Activated T-cell treated with anti-CD3 and anti-CD28 coated beads, Interleukin-2, amount 50 U/mL, for 48 hours (primary cell): ENCODE results near the gene EPN3.
A peak's percentile ranks its signal among the peaks of the same experiment; 100 is the strongest.

ENCODE experiments used
- DNase-seq, 2 experiments: peaks; one replicate each; pipeline ENCODE4 v3.0.0-alpha.2; 2020

EPN3 gene

GRCh38 chr17:50532452-50533024 is at the start of gene EPN3:
EPN3 (plus strand) TSS chr17:50532735; CDS start chr17:50536557, 3,822 bp downstream.
- no peak for DNase-seq

DNA sequence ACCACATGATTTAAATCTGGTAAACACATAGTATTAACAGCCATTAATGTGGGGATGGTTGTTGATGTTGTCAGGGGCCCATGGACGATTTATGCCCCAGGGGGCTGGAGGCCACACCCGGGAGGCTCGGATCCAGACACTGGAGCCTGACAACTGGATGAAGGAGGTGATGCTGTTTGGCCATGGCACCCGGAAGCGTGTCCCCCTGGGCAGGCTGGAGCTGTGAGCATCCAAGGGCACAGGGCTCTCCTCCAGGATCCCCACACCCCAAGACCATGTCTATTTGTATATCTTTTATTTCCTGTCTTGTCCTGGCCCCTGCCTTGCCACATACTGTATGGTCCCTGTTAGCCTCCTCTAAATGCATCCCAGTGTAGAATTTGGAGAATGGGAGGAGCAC is 49.3 kb upstream of the EPN3 start:
- no peak for DNase-seq

DNA sequence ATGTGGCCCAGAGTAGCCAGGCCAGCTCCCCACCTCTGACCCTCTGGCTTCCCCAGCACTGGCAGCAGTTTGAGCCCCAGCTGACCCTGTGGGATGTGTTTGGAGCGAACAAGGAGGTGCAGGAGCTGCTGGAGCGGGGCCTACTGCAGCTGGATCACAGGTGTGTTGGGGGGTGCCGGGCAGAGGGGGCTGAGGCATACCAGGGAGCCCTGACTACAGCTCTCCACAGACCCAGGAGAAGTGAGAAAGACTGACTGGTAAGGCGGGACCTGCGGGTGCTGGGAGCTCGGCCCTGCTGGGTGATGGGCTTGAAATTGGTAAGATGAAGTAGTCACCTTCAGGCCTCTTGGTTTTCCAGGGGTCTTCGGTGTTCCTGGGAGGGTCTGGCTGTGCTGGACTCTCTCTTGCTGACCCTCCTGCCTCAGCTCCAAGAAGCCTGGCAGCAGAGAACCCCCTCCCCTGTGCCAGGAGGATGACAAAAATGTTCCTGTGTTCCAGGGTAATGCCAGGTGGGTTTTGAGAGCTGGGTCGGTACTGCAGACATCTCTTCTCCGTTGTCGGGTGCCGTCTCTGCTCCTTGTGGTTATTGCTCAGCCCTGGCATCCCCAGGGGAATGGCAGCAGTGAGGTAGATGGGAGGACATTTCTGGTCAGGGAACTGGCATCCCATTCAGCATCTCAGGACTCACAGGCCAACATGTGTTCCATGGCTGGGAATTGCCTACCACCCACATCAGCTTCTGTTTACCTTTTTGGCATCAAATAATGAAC is 48.0 kb upstream of the EPN3 start:
- no peak for DNase-seq

DNA sequence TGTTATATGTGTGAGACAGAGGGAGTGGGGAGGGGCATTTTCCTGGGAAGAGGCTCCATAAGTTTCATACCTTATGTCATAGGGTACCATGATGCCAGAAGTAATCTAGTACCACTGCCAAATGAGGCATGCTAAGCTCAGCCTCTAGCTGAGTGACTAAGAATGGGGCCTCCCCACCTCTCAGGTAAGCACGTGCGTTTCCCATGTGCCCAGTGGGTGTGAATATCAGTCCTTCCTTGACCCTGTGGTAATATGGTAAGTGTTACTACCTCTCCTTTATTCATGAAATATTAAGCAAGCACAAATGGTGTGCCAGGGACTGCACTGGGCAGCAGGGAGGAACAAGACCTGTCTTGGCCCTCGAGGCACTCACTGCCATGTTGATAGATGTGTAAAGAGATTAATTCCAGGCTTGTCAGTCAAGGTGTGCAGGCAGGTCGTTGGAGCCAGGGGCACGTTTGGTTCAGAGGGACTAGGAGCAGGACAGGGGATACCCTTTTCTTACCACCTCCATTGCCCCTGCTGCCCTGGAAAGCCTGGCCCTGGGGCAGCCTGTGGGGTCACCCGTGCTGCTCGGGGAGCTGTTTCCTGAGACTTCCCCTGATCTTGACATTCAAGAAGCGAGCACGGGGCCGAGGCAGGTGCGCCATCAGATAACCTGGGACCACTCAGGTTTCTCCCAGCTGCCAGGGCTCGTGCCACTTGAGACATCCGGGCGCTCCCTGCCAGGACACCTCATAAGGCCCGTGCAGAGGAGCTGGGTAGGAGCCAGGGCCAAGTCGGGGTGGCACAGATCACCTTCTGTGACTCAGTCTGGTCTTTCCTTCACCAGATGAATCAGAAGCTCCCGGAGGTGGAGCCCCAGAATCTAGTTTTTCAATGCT is 45.1 kb upstream of the EPN3 start:
- DNase-seq = no peak

DNA sequence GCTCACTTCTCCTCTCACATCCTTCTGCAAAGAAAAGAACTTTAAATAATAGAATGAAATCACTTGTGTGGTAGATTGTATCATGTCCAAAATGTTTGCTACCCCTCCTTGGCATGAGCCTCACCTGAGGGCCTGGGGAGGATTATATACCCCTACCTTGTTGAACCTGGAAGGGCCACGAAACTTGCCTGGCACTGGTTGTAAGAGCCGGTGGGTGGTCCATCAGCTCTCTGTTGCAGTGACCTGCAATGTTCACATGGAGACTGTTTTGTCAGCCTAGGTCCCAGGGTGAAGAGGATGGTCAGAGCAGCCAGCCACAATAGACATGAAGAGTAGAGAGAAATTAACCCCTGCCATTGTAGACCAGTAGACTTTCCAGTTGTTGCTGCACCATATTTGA is 43.7 kb upstream of the EPN3 start:
- no peak for DNase-seq

DNA sequence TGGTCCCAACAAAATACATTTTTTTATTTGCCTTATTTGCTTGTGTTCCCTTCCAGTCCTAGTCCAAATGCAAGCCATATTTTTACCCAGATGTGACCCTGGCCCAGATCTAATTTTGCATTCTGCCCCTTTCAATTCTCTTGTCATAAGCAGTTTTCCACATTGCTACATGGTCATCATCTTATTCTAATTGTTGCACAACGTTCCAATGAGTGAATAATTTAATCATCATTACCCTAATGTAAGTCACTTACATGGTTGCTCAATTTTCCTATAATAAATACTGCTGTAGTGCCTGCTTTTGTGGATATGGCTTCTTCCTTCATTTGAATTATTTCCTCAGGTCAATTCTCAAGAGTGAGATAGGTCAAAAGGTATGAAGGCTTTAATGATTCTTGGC is 41.0 kb upstream of the EPN3 start:
- no peak for DNase-seq

GRCh38 chr17:50492214-50492613 is 40.3 kb upstream of the EPN3 start:
- no peak for DNase-seq

DNA sequence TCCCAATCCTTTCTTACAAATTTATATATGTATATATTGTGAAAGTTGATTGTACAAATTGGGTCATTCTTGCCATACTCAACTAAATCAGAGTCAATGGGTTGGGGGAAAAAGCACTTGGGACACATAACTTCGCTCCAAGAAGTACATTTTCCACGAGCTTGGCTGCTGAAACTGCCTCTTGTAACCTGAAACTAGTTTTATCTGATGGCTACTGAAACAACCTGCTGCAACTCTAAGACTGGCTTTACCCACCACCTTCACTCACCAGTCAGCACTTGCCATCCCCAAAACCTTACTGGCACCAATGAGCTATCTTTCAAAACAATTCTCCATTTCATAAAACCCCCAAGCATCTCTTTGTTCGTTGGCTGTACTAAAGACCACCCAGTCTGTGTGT is 38.8 kb upstream of the EPN3 start:
- no peak for DNase-seq

GRCh38 chr17:50495217-50495823 is 37.2 kb upstream of the EPN3 start:
- DNase-seq = no peak

- DNase-seq = no peak
Measured at GRCh38 chr17:50495918-50496317, 36.6 kb upstream of the EPN3 start.

- DNase-seq = no peak
Measured at GRCh38 chr17:50498021-50498874, 34.3 kb upstream of the EPN3 start.

DNA sequence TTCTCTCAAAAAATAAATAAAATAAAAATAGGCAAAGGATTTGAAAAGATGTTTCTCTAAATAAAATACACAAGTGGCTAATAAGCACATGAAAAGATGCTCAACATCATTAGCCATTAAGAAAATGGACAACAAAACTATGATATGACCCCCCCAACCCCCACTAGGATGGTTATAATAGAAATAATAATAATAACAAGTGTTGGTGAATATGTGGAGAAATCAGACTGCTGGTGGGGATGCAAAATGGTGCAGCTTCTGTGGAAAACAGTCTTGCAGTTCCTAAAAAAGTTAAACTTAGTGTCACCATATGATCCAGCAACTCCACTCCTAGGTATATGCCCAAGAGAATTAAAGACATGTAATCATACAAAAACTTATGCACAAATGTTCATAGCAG is 33.3 kb upstream of the EPN3 start:
- no peak for DNase-seq

DNA sequence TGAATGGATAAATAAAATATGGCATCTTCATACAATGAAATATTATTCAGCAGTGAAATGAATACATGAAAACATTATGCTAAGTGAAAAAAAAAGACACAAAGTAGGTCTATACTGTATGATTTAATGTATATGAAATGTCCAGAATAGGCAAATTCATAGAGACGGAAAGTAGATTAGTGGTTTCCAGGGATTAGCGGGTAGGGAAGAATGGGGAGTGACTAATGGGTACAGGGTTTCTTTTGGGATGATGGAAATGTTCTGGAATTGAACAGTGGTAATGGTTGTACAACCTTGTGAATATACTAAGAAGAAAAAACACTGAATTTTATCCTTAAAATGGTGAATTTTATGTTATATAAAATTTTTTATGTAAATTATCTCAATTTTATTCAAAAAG is 32.8 kb upstream of the EPN3 start:
- DNase-seq = no peak

- DNase-seq = peak; percentile 46 to 47
Measured at GRCh38 chr17:50501054-50501453, 31.5 kb upstream of the EPN3 start.

- DNase-seq = no peak
Measured at GRCh38 chr17:50502301-50502990, 30.1 kb upstream of the EPN3 start.

GRCh38 chr17:50505591-50506130 is 26.9 kb upstream of the EPN3 start:
- no peak for DNase-seq

DNA sequence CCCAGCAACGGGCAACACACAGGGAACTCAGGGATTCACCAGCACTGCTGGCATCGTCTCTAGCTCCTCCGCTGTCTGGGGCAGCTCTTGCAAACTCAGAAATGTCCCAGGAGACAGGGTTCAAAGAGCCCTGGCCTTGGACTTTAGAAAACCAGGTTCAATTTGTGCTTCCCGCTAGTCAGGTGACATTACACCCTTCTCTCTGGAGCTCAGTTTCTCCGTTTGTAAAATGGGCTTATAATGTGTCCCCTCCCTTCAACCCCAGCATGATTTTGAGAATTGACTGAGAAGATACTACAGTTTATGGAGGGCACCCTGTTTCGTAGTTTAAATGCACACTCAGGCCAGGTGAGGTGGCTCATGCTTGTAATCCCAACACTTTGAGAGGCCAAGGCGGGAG is 26.2 kb upstream of the EPN3 start:
- no peak for DNase-seq

GRCh38 chr17:50507871-50508572 is 24.5 kb upstream of the EPN3 start, which contains the start of gene MYCBPAP:
MYCBPAP (plus strand) TSS chr17:50508439; CDS start chr17:50508675, 236 bp downstream.
- DNase-seq = peak; percentile 76 to 82

- DNase-seq = no peak
Measured at GRCh38 chr17:50508573-50509460, 23.7 kb upstream of the EPN3 start.

- DNase-seq = peak; percentile 60 to 65
Measured at GRCh38 chr17:50511058-50511457, 21.5 kb upstream of the EPN3 start.
